ENCODE measurements around the gene SERAC1.

SERAC1 gene

GRCh38 chr6:158073776-158074175 lies 94.3 kb downstream of the SERAC1 start:
- no peak for DNase-seq

DNA sequence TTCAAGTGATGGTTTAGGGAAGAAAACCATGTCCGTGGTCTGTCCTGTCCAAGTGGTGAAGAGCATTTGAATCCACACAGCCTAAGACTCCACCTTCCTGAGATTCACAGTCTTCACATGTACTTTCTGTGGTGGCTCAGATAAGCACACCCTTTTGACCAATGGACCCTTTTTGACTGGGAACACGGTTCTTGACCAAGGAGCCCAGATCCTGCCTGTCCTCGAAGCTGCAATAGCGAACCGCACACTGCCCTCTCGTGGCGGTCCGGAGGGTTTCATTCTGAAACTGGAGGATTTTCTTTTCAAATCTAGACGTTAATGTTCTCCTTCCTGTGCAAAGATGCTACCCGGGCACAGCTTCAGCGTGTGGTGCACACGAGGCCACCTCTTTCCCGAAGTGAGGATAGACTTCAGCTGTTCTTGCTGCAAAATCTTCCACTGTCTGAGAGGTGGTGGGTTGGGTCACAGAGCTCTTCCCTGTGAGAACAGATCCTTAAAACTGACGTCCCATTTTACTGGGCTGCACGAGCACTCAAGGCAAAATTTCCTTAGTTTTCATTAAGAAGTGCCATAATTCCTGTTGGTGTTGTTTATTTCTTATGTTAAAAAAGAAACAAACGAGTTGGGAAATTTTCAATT lies 95.9 kb downstream of the SERAC1 start:
- peak; percentile 14 for DNase-seq

DNA sequence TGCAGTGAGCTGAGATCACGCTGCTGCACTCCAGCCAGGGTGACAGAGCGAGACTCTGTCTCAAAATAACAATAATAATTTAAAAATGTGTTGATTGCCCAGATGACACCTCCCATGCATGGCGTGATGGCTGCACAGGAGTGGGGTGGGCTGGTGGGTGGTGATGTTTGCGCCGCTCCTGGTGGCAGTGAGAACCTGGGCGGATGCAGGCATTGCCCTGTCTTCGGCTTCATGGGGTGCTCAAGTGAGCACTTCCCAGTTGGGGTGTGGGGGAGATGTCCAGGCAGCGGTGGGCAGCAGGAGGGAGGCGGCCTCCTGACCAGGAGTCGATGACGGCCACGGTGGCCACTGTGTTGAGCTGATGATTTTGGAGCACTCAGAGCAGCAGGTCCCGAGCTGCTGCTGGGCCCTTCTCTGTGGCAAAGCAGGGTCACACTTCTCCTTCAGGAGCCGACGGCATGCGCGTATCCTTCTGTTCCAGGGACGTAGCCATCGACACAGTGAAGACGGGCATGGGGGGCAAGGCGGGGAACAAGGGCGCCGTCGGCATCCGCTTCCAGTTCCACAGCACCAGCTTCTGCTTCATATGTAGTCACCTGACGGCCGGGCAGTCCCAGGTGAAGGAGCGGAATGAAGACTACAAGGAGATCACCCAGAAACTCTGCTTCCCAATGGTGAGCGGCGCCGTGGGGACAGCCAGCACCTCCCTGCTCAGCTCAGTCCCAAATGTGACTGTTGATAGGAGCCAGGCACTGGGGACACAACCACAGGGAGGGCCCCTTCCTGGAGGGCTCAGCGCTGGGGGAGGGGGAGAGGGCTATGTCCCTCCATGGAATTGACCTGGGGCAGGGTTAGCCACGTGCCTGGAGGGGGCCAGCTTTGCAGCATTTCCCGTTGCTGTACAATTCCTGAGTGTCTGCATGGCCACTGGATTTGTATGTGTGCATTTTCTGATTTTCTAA lies 96.7 kb downstream of the SERAC1 start:
- no peak for DNase-seq

DNA sequence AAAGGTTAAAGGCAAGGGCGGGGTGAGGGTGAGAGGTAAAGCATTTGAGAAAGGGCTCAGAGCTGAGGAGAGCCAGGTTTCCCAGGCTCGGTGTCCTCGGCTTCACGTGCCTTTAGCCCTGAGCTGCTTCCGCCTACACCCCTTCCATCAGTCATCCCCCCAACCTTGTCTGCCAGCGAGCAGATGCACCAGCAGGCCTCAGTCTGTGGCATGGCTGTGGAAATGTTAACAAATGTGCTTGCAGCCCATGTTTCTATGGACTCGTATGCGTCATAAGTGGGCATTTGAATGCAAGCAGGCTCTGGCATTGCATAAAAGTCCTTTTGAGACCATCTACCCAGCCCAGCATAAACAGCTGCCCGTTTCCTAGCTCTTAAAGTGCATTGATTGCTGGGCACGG lies 97.5 kb downstream of the SERAC1 start:
- no peak for DNase-seq

DNA sequence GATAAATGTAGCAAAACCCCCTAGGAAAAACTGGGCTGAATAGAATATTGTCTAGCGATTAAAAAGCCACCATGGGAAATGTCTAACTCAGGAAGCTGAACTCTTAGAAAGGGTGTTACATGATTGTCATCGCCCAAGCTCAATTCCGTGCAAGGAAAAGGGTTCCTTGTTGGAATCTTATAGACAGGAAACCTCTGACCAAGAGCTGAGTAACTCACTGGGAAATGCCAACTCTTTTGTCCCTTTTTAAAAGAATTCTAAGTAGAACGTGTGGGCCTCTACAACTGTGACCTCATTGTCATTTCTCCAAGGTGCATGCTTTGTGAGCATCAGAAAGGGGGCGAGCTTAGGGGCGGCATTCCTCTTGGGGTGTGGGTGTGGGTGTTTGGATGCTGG lies 98.3 kb downstream of the SERAC1 start:
- no peak for DNase-seq

- DNase-seq: peak; percentile 83
Observed at GRCh38 chr6:158068893-158069799, 98.9 kb downstream of the SERAC1 start.

- no peak for DNase-seq
Observed at GRCh38 chr6:158068156-158068892, 99.7 kb downstream of the SERAC1 start.

GRCh38 chr6:158067436-158068015 lies 100.5 kb downstream of the SERAC1 start:
- DNase-seq: no peak

DNA sequence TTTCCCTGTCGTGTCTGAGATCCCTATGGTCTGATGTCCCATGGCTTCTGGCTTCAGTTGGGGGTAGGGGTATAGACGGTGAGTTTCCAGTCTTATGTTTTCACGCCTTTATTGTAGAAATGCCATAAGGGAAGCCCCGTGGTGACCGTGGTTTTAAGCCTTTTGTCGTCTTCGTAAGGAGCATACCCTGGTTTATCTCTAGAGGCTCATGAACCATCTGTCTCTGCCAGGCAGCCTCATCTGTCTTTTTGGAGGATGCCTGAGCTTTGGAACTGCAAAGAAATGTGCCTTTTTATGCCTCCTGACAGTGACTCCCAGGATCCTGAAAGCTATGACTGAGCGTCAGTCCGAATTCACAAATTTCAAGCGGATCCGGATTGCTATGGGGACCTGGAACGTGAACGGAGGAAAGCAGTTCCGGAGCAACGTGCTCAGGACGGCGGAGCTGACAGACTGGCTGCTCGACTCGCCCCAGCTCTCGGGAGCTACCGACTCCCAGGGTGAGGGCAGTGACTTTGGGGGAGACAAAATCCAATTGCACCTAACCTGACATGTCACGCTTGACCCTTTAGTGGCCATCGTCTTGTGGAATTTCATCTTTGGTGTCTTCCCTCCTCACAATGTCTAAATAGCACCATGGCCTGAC lies 101.8 kb downstream of the SERAC1 start:
- DNase-seq: no peak

- DNase-seq: no peak
Observed at GRCh38 chr6:158064725-158065251, 103.3 kb downstream of the SERAC1 start.

DNA sequence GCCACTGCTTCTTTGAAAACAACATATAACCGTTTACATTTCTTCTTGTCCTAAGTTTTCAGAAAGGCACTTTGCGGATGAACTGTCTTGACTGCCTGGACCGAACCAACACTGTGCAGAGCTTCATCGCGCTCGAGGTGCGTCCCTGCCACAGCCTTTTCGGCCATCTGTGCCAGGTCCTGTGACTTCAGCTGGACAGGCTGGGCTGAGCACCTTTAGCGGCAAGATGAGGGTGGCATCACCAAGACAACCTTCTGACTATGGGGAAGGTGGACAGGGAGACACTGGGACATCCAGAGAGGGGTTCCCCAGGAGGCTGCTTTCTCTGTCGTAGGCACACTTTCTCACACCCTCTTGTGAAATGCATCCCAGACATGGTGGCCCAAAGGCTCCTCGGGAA lies 104.3 kb downstream of the SERAC1 start:
- DNase-seq: no peak

DNA sequence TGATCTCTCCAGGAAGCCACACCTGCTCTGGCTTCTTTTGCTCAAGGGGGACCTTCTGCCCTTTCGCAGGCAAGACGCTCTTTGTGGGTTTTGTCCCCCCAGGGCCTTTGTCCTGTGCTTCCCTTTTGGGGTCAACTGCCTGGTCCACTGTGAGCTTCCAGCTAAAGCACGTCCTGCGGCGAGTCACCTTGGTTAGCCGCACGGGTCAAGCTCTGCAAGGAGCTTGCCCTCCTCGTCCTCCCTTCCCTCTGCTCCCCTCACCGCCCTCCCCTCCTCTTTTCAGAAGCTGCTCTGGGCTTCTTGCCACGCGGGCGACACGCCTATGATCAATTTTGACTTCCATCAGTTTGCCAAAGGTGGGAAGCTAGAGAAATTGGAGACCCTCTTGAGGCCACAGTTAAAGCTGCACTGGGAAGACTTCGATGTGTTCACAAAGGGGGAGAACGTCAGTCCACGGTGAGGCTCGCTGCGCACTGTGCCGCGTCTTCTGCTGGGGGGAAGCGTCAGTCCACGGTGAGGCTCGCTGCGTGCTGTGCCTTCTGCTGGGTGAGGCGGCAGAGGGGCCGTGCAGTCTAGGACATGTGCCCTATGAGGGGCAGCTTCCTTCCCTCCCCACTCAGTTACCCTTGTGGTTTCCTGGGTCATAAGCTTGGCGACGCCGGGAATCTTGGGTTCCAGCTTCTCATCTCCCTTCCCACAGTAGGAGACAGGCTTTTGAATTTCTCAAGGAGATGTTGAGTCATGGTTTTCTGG lies 106.2 kb downstream of the SERAC1 start:
- DNase-seq: no peak

DNA sequence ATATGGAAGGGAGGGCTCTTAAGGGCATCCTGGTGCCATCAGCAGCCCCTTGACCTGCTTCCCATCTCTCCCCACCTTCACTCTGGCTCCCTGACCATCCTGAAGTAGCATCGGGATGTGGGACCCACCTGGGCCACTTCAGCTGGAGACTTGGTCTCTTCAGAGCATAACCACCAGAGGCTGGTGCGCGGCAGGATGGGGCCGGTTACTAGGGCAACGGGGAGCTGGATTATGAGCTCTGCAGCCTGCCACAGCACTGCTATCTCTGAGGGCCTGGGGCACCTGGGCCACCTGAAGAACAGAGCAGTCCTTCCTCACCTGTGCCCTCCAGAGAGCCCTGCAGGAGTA lies 106.7 kb downstream of the SERAC1 start:
- no peak for DNase-seq

- peak; percentile 87 for DNase-seq
Observed at GRCh38 chr6:158060455-158061360, 107.4 kb downstream of the SERAC1 start.
